Fibroblast of lung (primary cell): ENCODE data around the gene NUB1. TPM values are rescaled to one million over a fixed set of nuclear protein-coding genes. Genes with fewer than 3 reads are reported as not detected.

Experiments
- DNase-seq, 2 donors: peaks; one replicate each; pipeline versions ENCODE4 v3.0.0 to v3.0.0-alpha.2; 2010; ENCODE audit warnings: low read depth in 2 of 2
- H2AFZ ChIP-seq: 2 replicates; pipeline ENCODE4 v1.5.1; 2012; ENCODE audit warnings: low read length, control low read depth, inconsistent platforms
- H3K27ac ChIP-seq: 2 replicates; pipeline ENCODE4 v1.5.1; 2011; ENCODE audit warnings: low read length, control low read depth; ENCODE audit not compliant: insufficient read depth
- H3K27me3 ChIP-seq: 2 replicates; pipeline ENCODE4 v1.5.1; 2011; ENCODE audit warnings: mild to moderate bottlenecking, low read length; ENCODE audit not compliant: control insufficient read depth, insufficient read depth
- H3K36me3 ChIP-seq: 2 replicates; pipeline ENCODE4 v1.5.1; 2011; ENCODE audit warnings: low read length; ENCODE audit not compliant: control insufficient read depth, insufficient read depth
- H3K4me1 ChIP-seq: 2 replicates; pipeline ENCODE4 v1.5.1; 2011; ENCODE audit warnings: low read length; ENCODE audit not compliant: control insufficient read depth, insufficient read depth; ENCODE audit errors: extremely low read depth
- H3K4me2 ChIP-seq: 2 replicates; pipeline ENCODE4 v1.5.1; 2011; ENCODE audit warnings: low read length, control low read depth; ENCODE audit not compliant: insufficient read depth; ENCODE audit errors: extremely low read depth
- H3K4me3 ChIP-seq, 4 experiments: fragments of 200-600 bp in 1 of 4; sonication (generic) in 1 of 4; replicated peaks in 1 of 4; 2 replicates each; pipeline ENCODE4 v1.5.1; 2011 to 2016; ENCODE audit warnings: low read length in 4 of 4, low read depth in 3 of 4, mild to moderate bottlenecking in 3 of 4, control low read depth in 2 of 4, inconsistent platforms in 1 of 4, mixed read lengths in 1 of 4; ENCODE audit not compliant: insufficient read depth in 1 of 4; ENCODE audit errors: control extremely low read depth in 1 of 4
- H3K79me2 ChIP-seq: 2 replicates; pipeline ENCODE4 v1.5.1; 2012; ENCODE audit warnings: mild to moderate bottlenecking, low read length, inconsistent platforms; ENCODE audit not compliant: control insufficient read depth, insufficient read depth
- H3K9ac ChIP-seq: 2 replicates; pipeline ENCODE4 v1.5.1; 2011; ENCODE audit warnings: mild to moderate bottlenecking, low read length, control low read depth; ENCODE audit not compliant: insufficient read depth
- H3K9me3 ChIP-seq: 2 replicates; pipeline ENCODE4 v1.5.1; 2012; ENCODE audit warnings: low read depth, low read length; ENCODE audit not compliant: control insufficient read depth, insufficient read depth
- H4K20me1 ChIP-seq: 2 replicates; pipeline ENCODE4 v1.5.1; 2011; ENCODE audit warnings: low read length; ENCODE audit not compliant: control insufficient read depth, insufficient read depth; ENCODE audit errors: extremely low read depth
- EZH2 ChIP-seq: IDR thresholded peaks from 2 replicates; pipeline ENCODE4 v1.5.1; 2012; ENCODE audit warnings: low read length, control low read depth, mild to moderate bottlenecking; ENCODE audit errors: missing control alignments
- polyA plus RNA-seq, 2 donors: library from polyadenylated mRNA; depleted of rRNA in 1 of 2; stranded (reverse) in 1 of 2; unstranded in 1 of 2; fragments of >200 nt; gene quantifications; 2 replicates each; pipeline ENCODE4 v1.2.1, GENCODE V29; 2011 to 2012; ENCODE audit warnings: missing spikeins in 1 of 2
- total RNA-seq: library from RNA; depleted of rRNA; stranded (reverse); fragments of >200 nt; gene quantifications from 2 replicates; pipeline ENCODE4 v1.2.1, GENCODE V29; 2014
- TF ChIP-seq, protein P1 (sequence below), 2 donors: IDR thresholded peaks in 1 of 2; conservative IDR thresholded peaks in 1 of 2; 1 replicate in 1 of 2; 2 replicates in 1 of 2; pipeline ENCODE4 v1.5.1; 2011 to 2012; ENCODE audit warnings: low read length in 2 of 2, control low read depth in 1 of 2, inconsistent platforms in 1 of 2, low read depth in 1 of 2, mild to moderate bottlenecking in 1 of 2

Gene NUB1
- total and polyA plus RNA-seq, 2 donors (not counting 1 experiment from before 2014, with no cell fraction given), result 44.4 to 77.7 TPM

DNA sequence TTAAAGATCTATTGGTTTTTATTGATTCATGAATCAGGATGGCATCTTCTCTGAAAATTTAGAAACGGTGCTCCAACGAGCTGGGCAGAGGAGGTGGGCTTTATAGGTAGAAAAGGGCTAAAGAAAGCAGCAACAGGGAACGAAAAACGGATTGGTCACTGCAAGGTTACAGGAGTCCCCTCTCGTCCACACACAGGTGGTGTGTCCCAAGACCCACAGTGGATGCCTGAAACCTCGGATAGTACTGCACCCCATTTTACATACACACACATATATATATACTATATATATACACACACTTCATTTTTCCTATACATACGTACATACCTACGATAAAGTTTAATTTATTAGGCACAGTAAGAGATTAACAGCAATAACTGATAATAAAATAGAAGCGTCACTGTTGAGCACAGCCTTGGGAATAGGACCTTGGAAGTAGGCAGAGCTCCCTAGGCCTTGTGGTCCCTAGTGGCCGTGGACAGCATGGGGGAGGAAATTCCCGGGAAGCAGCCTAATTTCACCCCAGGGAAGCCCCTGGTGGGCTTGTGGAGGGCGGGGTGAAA lies 737 bp upstream of the NUB1 start:
- Histone ChIP-seq H3K9ac (no peak overlapping the region), H2AFZ (no peak overlapping the region), H4K20me1 (no peaks in the 10 kb centered on the region), H3K4me1 (no peaks in the 10 kb centered on the region), H3K9me3 (no peaks in the 10 kb centered on the region), H3K4me3 (peak overlapping the region in 2 of 4 experiments; percentile 31 to 65), H3K27me3 (no peaks in the 10 kb centered on the region), H3K79me2 (peaks cover 14% of the 10 kb centered on the region), H3K27ac (no peak overlapping the region), H3K36me3 (peaks cover under 1% of the 10 kb centered on the region), H3K4me2 (peak overlapping the region; percentile 83)
- no peak for DNase-seq
- TF ChIP-seq, protein P1, sequence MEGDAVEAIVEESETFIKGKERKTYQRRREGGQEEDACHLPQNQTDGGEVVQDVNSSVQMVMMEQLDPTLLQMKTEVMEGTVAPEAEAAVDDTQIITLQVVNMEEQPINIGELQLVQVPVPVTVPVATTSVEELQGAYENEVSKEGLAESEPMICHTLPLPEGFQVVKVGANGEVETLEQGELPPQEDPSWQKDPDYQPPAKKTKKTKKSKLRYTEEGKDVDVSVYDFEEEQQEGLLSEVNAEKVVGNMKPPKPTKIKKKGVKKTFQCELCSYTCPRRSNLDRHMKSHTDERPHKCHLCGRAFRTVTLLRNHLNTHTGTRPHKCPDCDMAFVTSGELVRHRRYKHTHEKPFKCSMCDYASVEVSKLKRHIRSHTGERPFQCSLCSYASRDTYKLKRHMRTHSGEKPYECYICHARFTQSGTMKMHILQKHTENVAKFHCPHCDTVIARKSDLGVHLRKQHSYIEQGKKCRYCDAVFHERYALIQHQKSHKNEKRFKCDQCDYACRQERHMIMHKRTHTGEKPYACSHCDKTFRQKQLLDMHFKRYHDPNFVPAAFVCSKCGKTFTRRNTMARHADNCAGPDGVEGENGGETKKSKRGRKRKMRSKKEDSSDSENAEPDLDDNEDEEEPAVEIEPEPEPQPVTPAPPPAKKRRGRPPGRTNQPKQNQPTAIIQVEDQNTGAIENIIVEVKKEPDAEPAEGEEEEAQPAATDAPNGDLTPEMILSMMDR (conservative IDR thresholded peaks at IDR 0.05 in 1 of 2, IDR thresholded peaks at IDR 0.05 in 1 of 2; ENCODE audit: low read depth in 1 of 2, low read length in 2 of 2), result peak in 1 of 2 donors; percentile 14
- no peak for TF ChIP-seq EZH2

DNA sequence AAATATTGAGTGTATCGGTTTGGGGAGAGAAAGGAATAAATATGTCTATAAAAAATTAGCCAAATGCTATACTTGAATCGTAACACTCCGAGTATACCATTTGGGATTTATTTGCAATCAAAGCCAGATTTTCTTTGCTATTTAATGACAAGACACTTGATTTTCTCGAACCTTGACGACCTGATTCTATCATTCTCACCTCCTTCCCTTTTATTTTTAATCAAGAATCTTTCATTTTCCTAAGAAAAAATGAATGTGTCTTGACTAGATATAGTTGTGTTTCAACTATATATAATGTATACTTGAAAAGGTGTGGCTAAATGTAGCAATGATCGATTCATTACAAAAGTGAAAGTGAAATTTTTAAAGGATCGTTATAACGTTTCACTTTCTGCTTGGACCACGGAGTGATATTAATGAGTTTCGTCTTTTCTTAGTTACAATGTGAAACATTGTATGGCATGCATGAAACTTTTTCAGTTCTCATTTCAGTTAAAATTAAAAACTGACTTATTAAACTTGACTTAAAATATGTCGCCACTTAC lies 562 bp downstream of the NUB1 start:
- Histone ChIP-seq H3K27me3 (no peaks in the 10 kb centered on the region), H3K4me3 (peak overlapping the region; percentile 65 to 99 (median 84)), H2AFZ (no peak overlapping the region), H3K9me3 (no peaks in the 10 kb centered on the region), H3K79me2 (peaks cover 14% of the 10 kb centered on the region), H3K36me3 (peaks cover 2% of the 10 kb centered on the region), H4K20me1 (no peaks in the 10 kb centered on the region), H3K4me1 (no peaks in the 10 kb centered on the region), H3K27ac (peak overlapping the region; percentile 65), H3K4me2 (peak overlapping the region; percentile 99), H3K9ac (peak overlapping the region; percentile 64)
- TF ChIP-seq, protein P1 (conservative IDR thresholded peaks at IDR 0.05 in 1 of 2, IDR thresholded peaks at IDR 0.05 in 1 of 2; ENCODE audit: low read depth in 1 of 2, low read length in 2 of 2), result no peak
- TF ChIP-seq EZH2, result no peak
- DNase-seq, result peak in 1 of 2 donors; percentile 26

DNA sequence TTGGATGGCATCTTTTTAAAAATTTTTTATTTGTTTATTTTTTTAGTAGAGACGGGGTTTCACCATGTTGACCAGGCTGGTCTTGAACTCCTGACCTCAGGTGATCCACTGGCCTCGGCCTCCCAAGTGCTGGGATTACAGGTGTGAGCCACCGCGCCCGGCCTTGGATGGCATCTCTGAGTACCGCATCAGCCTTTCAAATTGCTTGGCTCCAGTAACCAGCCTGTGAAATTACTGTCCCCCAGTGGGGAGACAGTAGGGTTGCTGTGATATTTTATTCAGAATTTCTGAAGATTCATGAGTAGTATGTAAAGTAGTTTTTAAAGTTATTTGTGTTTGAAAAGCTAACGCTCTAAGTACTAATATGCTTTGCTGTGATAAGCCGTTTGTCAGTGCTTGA lies 1.2 kb downstream of the NUB1 start:
- Histone ChIP-seq H3K4me1 (no peaks in the 10 kb centered on the region), H3K9me3 (no peaks in the 10 kb centered on the region), H3K27ac (peak overlapping the region; percentile 65), H3K27me3 (no peaks in the 10 kb centered on the region), H3K4me3 (peak overlapping the region; percentile 65 to 99 (median 84)), H4K20me1 (no peaks in the 10 kb centered on the region), H3K79me2 (peaks cover 14% of the 10 kb centered on the region), H3K4me2 (peak overlapping the region; percentile 99), H3K36me3 (peaks cover 2% of the 10 kb centered on the region), H3K9ac (no peak overlapping the region), H2AFZ (no peak overlapping the region)
- no peak for TF ChIP-seq EZH2
- TF ChIP-seq, protein P1 (conservative IDR thresholded peaks at IDR 0.05 in 1 of 2, IDR thresholded peaks at IDR 0.05 in 1 of 2; ENCODE audit: low read depth in 1 of 2, low read length in 2 of 2), result no peak
- no peak for DNase-seq
